H1 (cell line): ENCODE measurements around the gene UGT1A7. TPM values are rescaled to one million over a fixed set of nuclear protein-coding genes. Genes with fewer than 3 reads are reported as not detected.

Experiments used
- BRCA1 ChIP-seq: IDR thresholded peaks from 2 replicates; pipeline ENCODE4 v1.6.1; 2012; ENCODE audit warnings: low read depth, low read length, improper control_type of control experiment
- CHD7 ChIP-seq: fragments of 300-600 bp; sonication (generic); IDR thresholded peaks from 2 replicates; pipeline ENCODE4 v1.7.1; 2012; ENCODE audit warnings: low read length, moderate library complexity, mild to moderate bottlenecking, inconsistent platforms; ENCODE audit not compliant: insufficient replicate concordance
- KDM1A ChIP-seq: fragments of 200-600, 300-600 bp; sonication (generic); IDR thresholded peaks from 2 replicates; pipeline ENCODE4 v1.7.1; 2016; ENCODE audit warnings: mild to moderate bottlenecking, low read length, borderline replicate concordance
- ZNF274 ChIP-seq: IDR thresholded peaks from 2 replicates; pipeline ENCODE4 v1.7.0; 2012; ENCODE audit warnings: low read length, borderline replicate concordance; ENCODE audit errors: extremely low read depth
- polyA plus RNA-seq, 7 experiments: library from polyadenylated mRNA; depleted of rRNA in 3 of 7; stranded (reverse) in 5 of 7; unstranded in 2 of 7; fragments of >200 nt in 5 of 7; fragments of 200-250 nt in 2 of 7; gene quantifications; 1 replicate in 5 of 7; 2 replicates in 1 of 7; 4 replicates in 1 of 7; pipeline versions ENCODE4 v1.2.1 to v1.2.3, GENCODE V29; 2011 to 2013; ENCODE audit warnings: missing spikeins in 2 of 7, mixed read lengths in 2 of 7
- total RNA-seq: library from RNA; stranded (reverse); fragmentation: NEBNext Ultra II Directional; extraction: Animal tissue kit (Norgen Biotek cat#: 25700); gene quantifications from 2 replicates; pipeline ENCODE4 v1.2.1, GENCODE V29; 2021

UGT1A7 gene
- total and polyA plus RNA-seq, 2 of the 8 experiments (the other 6 are each of a cell fraction or from before 2014, with no cell fraction given) = not detected

- no peak for TF ChIP-seq CHD7
- TF ChIP-seq BRCA1 = no peak
- no peak for TF ChIP-seq KDM1A
- TF ChIP-seq ZNF274 = no peak
These were observed 23.1 kb upstream of the UGT1A7 start (continued) for GRCh38 chr2:233658610-233659009.
